Astrocyte (in vitro differentiated cells and primary cell): ENCODE measurements around the gene FMN2. TPM values are rescaled to one million over a fixed set of nuclear protein-coding genes. Genes with fewer than 3 reads are reported as not detected.

ENCODE experiments used
- DNase-seq: peaks from one replicate; pipeline ENCODE4 v3.0.0-alpha.2; 2010; ENCODE audit warnings: low read depth
- FAIRE-seq: peaks from 2 replicates; lab custom pipeline; 2011; peaks lifted over from hg19 to GRCh38; lab: Jason Lieb, UNC
- H2AFZ ChIP-seq: 2 replicates; pipeline ENCODE4 v1.6.0; 2012; ENCODE audit warnings: low read depth, low read length, inconsistent platforms
- H3K27ac ChIP-seq: 2 replicates; pipeline ENCODE4 v1.5.1; 2011; ENCODE audit warnings: low read depth, low read length, inconsistent platforms
- H3K27me3 ChIP-seq: 2 replicates; pipeline ENCODE4 v1.6.0; 2011; ENCODE audit warnings: low read length, inconsistent platforms; ENCODE audit not compliant: insufficient read depth
- H3K36me3 ChIP-seq: 2 replicates; pipeline ENCODE4 v1.5.1; 2011; ENCODE audit warnings: low read length, inconsistent platforms; ENCODE audit not compliant: insufficient read depth
- H3K4me1 ChIP-seq: 2 replicates; pipeline ENCODE4 v1.5.1; 2011; ENCODE audit warnings: low read length, inconsistent platforms; ENCODE audit not compliant: insufficient read depth
- H3K4me2 ChIP-seq: 2 replicates; pipeline ENCODE4 v1.6.0; 2012; ENCODE audit warnings: low read length, inconsistent platforms
- H3K4me3 ChIP-seq: 2 replicates; pipeline ENCODE4 v1.5.1; 2011; ENCODE audit warnings: low read depth, mild to moderate bottlenecking, low read length, inconsistent platforms; ENCODE audit not compliant: insufficient read depth
- H3K79me2 ChIP-seq: 2 replicates; pipeline ENCODE4 v1.6.0; 2012; ENCODE audit warnings: mild to moderate bottlenecking, low read length, inconsistent platforms; ENCODE audit not compliant: insufficient read depth
- H3K9ac ChIP-seq: 2 replicates; pipeline ENCODE4 v1.6.0; 2012; ENCODE audit warnings: mild to moderate bottlenecking, low read length, inconsistent platforms
- H3K9me3 ChIP-seq: 2 replicates; pipeline ENCODE4 v1.5.1; 2012; ENCODE audit warnings: low read depth, mild to moderate bottlenecking, low read length, inconsistent platforms; ENCODE audit not compliant: insufficient read depth
- H4K20me1 ChIP-seq: 2 replicates; pipeline ENCODE4 v1.6.0; 2012; ENCODE audit warnings: low read length, inconsistent platforms; ENCODE audit not compliant: insufficient read depth
- H3K27ac Mint-ChIP-seq: one replicate; pipeline ENCODE4 v1.8.0; 2021; ENCODE audit warnings: mild to moderate bottlenecking, mixed read lengths; ENCODE audit not compliant: unreplicated experiment
- H3K27me3 Mint-ChIP-seq: one replicate; pipeline ENCODE4 v1.8.0; 2021; ENCODE audit warnings: low read depth, mixed read lengths; ENCODE audit not compliant: unreplicated experiment
- H3K36me3 Mint-ChIP-seq: one replicate; pipeline ENCODE4 v1.8.0; 2021; ENCODE audit warnings: low read depth, mixed read lengths; ENCODE audit not compliant: unreplicated experiment
- H3K4me1 Mint-ChIP-seq: one replicate; pipeline ENCODE4 v1.8.0; 2021; ENCODE audit warnings: low read depth, mixed read lengths; ENCODE audit not compliant: unreplicated experiment
- H3K4me3 Mint-ChIP-seq: one replicate; pipeline ENCODE4 v1.8.0; 2021; ENCODE audit warnings: mild to moderate bottlenecking, moderate library complexity, mixed read lengths; ENCODE audit not compliant: unreplicated experiment
- H3K9me3 Mint-ChIP-seq: one replicate; pipeline ENCODE4 v1.8.0; 2021; ENCODE audit warnings: mild to moderate bottlenecking, mixed read lengths; ENCODE audit not compliant: unreplicated experiment
- CTCF ChIP-seq: IDR thresholded peaks from 2 replicates; pipeline ENCODE4 v1.5.1; 2011; ENCODE audit warnings: low read depth, mild to moderate bottlenecking, inconsistent platforms, low read length, moderate library complexity; ENCODE audit not compliant: insufficient read depth
- EZH2 ChIP-seq: IDR thresholded peaks from 2 replicates; pipeline ENCODE4 v1.6.1; 2012; ENCODE audit warnings: mild to moderate bottlenecking, low read length, inconsistent platforms; ENCODE audit not compliant: insufficient read depth
- total RNA-seq: library from RNA; stranded (reverse); gene quantifications from 2 replicates; pipeline ENCODE4 v1.2.1, GENCODE V29; 2021

FMN2 gene
- total RNA-seq, 1 donor from 2014 or later, result 2.4 TPM

GRCh38 chr1:240500647-240501046, 409.0 kb downstream of the FMN2 start:
- Histone ChIP-seq H3K27ac (no peak overlapping the region), H3K4me3 (no peak overlapping the region), H3K9ac (no peak overlapping the region), H4K20me1 (no peaks in the 10 kb centered on the region), H3K9me3 (no peaks in the 10 kb centered on the region), H3K27me3 (no peaks in the 10 kb centered on the region), H3K36me3 (no peaks in the 10 kb centered on the region), H3K79me2 (no peaks in the 10 kb centered on the region), H3K4me2 (no peak overlapping the region), H2AFZ (no peak overlapping the region), H3K4me1 (peaks cover 19% of the 10 kb centered on the region)
- no peaks in the 10 kb centered on the region for H3K27me3 Mint-ChIP-seq
- no peak overlapping the region for H3K27ac Mint-ChIP-seq
- TF ChIP-seq CTCF, result no peak
- no peak for TF ChIP-seq EZH2
- H3K9me3 Mint-ChIP-seq, result no peaks in the 10 kb centered on the region
- no peak for FAIRE-seq
- peaks cover 14% of the 10 kb centered on the region for H3K4me1 Mint-ChIP-seq
- no peaks in the 10 kb centered on the region for H3K36me3 Mint-ChIP-seq
- no peak overlapping the region for H3K4me3 Mint-ChIP-seq
- no peak for DNase-seq

GRCh38 chr1:240501115-240501514, 409.4 kb downstream of the FMN2 start:
- Histone ChIP-seq H3K27me3 (no peaks in the 10 kb centered on the region), H3K79me2 (no peaks in the 10 kb centered on the region), H3K36me3 (no peaks in the 10 kb centered on the region), H3K4me3 (no peak overlapping the region), H3K9ac (no peak overlapping the region), H3K4me2 (no peak overlapping the region), H2AFZ (no peak overlapping the region), H3K4me1 (peaks cover 19% of the 10 kb centered on the region), H3K27ac (no peak overlapping the region), H4K20me1 (no peaks in the 10 kb centered on the region), H3K9me3 (no peaks in the 10 kb centered on the region)
- TF ChIP-seq CTCF, result no peak
- no peak for TF ChIP-seq EZH2
- Mint-ChIP-seq H3K4me1 (peaks cover 14% of the 10 kb centered on the region), H3K27ac (no peak overlapping the region), H3K4me3 (no peak overlapping the region), H3K36me3 (no peaks in the 10 kb centered on the region), H3K9me3 (no peaks in the 10 kb centered on the region), H3K27me3 (no peaks in the 10 kb centered on the region)
- FAIRE-seq (peak; percentile 68), DNase-seq (peak; percentile 72)

- Histone ChIP-seq H3K4me3 (no peak overlapping the region), H3K27me3 (no peaks in the 10 kb centered on the region), H3K27ac (no peak overlapping the region), H3K79me2 (no peaks in the 10 kb centered on the region), H4K20me1 (no peaks in the 10 kb centered on the region), H3K9me3 (no peaks in the 10 kb centered on the region), H3K4me2 (no peak overlapping the region), H2AFZ (no peak overlapping the region), H3K36me3 (no peaks in the 10 kb centered on the region), H3K9ac (no peak overlapping the region), H3K4me1 (peaks cover 19% of the 10 kb centered on the region)
- H3K4me1 Mint-ChIP-seq, result peaks cover 14% of the 10 kb centered on the region
- no peak overlapping the region for H3K4me3 Mint-ChIP-seq
- no peaks in the 10 kb centered on the region for H3K36me3 Mint-ChIP-seq
- no peak overlapping the region for H3K27ac Mint-ChIP-seq
- DNase-seq (no peak), FAIRE-seq (no peak)
- TF ChIP-seq CTCF (no peak), EZH2 (no peak)
- H3K27me3 Mint-ChIP-seq, result peaks cover 6% of the 10 kb centered on the region
- peaks cover under 1% of the 10 kb centered on the region for H3K9me3 Mint-ChIP-seq
Observed at GRCh38 chr1:240503036-240503435, 411.4 kb downstream of the FMN2 start.
